Smooth muscle cell (in vitro differentiated cells): Measurements from ENCODE around the gene ZSCAN30. TPM values are rescaled to one million over a fixed set of nuclear protein-coding genes. Genes with fewer than 3 reads are reported as not detected.

Source experiments
- DNase-seq: peaks from one replicate; lab custom pipeline; 2025; ENCODE audit not compliant: unreplicated experiment; lab: John Stamatoyannopoulos, UW
- H2AFZ ChIP-seq: fragments of 200-600 bp; sonication (generic); 2 replicates; pipeline ENCODE4 v1.6.0; 2016; ENCODE audit warnings: antibody characterized with exemption, low read depth, mild to moderate bottlenecking
- H3F3A ChIP-seq: fragments of 200-600 bp; sonication (generic); 2 replicates; pipeline ENCODE4 v1.6.0; 2017; ENCODE audit warnings: antibody characterized with exemption, low read depth
- H3K27ac ChIP-seq: fragments of 200-600 bp; sonication (generic); 2 replicates; pipeline ENCODE4 v1.5.1; 2016; ENCODE audit warnings: low read depth, mild to moderate bottlenecking
- H3K27me3 ChIP-seq: fragments of 200-600 bp; sonication (generic); 2 replicates; pipeline ENCODE4 v1.6.1; 2016; ENCODE audit warnings: low read depth, mild to moderate bottlenecking
- H3K36me3 ChIP-seq: fragments of 200-600 bp; sonication (generic); 2 replicates; pipeline ENCODE4 v1.5.1; 2016; ENCODE audit warnings: low read depth
- H3K4me1 ChIP-seq: fragments of 200-600 bp; sonication (generic); 2 replicates; pipeline ENCODE4 v1.5.1; 2016; ENCODE audit warnings: low read depth
- H3K4me2 ChIP-seq: fragments of 200-600 bp; sonication (generic); 2 replicates; pipeline ENCODE4 v1.6.0; 2016; ENCODE audit warnings: mild to moderate bottlenecking
- H3K4me3 ChIP-seq: fragments of 200-600 bp; sonication (generic); 2 replicates; pipeline ENCODE4 v1.5.1; 2016; ENCODE audit warnings: mild to moderate bottlenecking
- H3K79me2 ChIP-seq: fragments of 200-600 bp; sonication (generic); 2 replicates; pipeline ENCODE4 v1.6.0; 2016; ENCODE audit warnings: low read depth, mild to moderate bottlenecking
- H3K9ac ChIP-seq: fragments of 200-600 bp; sonication (generic); 2 replicates; pipeline ENCODE4 v1.6.0; 2016; ENCODE audit warnings: low read depth
- H3K9me3 ChIP-seq: fragments of 200-600 bp; sonication (generic); replicated peaks from 2 replicates; pipeline ENCODE4 v1.5.1; 2016; ENCODE audit warnings: low read depth
- H4K20me1 ChIP-seq: fragments of 200-600 bp; sonication (generic); 2 replicates; pipeline ENCODE4 v1.6.0; 2016; ENCODE audit warnings: low read depth
- CTCF ChIP-seq: fragments of 200-600 bp; sonication (generic); IDR thresholded peaks from 2 replicates; pipeline ENCODE4 v1.5.1; 2017; ENCODE audit warnings: borderline replicate concordance, mild to moderate bottlenecking, antibody characterized with exemption; ENCODE audit not compliant: insufficient read depth, poor library complexity, severe bottlenecking
- WGBS: methylation state at CpG from one replicate; pipeline ENCODE4 v1.1.7; 2016; ENCODE audit warnings: low lambda C conversion rate; 5-methylcytosine and 5-hydroxymethylcytosine counted together
- polyA plus RNA-seq: library from polyadenylated mRNA; unstranded; fragments of >200 nt; fragmentation: Nextera tagmentation; extraction: Ambion mirVana; gene quantifications from 2 replicates; pipeline ENCODE4 v1.2.1, GENCODE V29; 2016
- total RNA-seq: library from RNA; depleted of rRNA; stranded (reverse); fragments of >200 nt; gene quantifications from 2 replicates; pipeline ENCODE4 v1.2.3, GENCODE V29; 2014

Gene ZSCAN30
- total and polyA plus RNA-seq, 2 experiments from 2014 or later: 3.7 to 13.4 TPM

GRCh38 chr18:35244671-35245070, 45.4 kb downstream of the ZSCAN30 start:
- no peak for TF ChIP-seq CTCF

GRCh38 chr18:35242426-35242825, 47.6 kb downstream of the ZSCAN30 start:
- Histone ChIP-seq H2AFZ (no peak overlapping the region), H3K36me3 (peaks cover 22% of the 10 kb centered on the region), H3K4me3 (peak overlapping the region; percentile 77), H3K27ac (peak overlapping the region; percentile 96), H4K20me1 (no peaks in the 10 kb centered on the region), H3K79me2 (peaks cover 15% of the 10 kb centered on the region), H3K9ac (no peak overlapping the region), H3K4me1 (peaks cover 17% of the 10 kb centered on the region), H3F3A (no peaks in the 10 kb centered on the region), H3K4me2 (peak overlapping the region; percentile 84), H3K27me3 (no peaks in the 10 kb centered on the region), H3K9me3 (no peaks in the 10 kb centered on the region)
- TF ChIP-seq CTCF: no peak
- DNase-seq: no peak
- 82% methylated on average over 6 of the region's 6 CpGs for WGBS

More at GRCh38 chr18:35244671-35245070, 45.4 kb downstream of the ZSCAN30 start:
- Histone ChIP-seq H3K4me1 (peaks cover 16% of the 10 kb centered on the region), H3K27ac (no peak overlapping the region), H3K4me2 (no peak overlapping the region), H3K36me3 (peaks cover 28% of the 10 kb centered on the region), H3K4me3 (no peak overlapping the region), H3F3A (no peaks in the 10 kb centered on the region), H2AFZ (no peak overlapping the region), H3K27me3 (no peaks in the 10 kb centered on the region), H4K20me1 (no peaks in the 10 kb centered on the region), H3K9ac (no peak overlapping the region), H3K79me2 (peaks cover 15% of the 10 kb centered on the region), H3K9me3 (no peaks in the 10 kb centered on the region)
- 100% methylated on average over 4 of the region's 4 CpGs for WGBS
- DNase-seq: no peak

- H4K20me1 ChIP-seq: no peaks in the 10 kb centered on the region
- H3K9ac ChIP-seq: peak overlapping the region; percentile 95
- no peaks in the 10 kb centered on the region for H3K9me3 ChIP-seq
- H3K27ac ChIP-seq: peak overlapping the region; percentile 96
- peaks cover 17% of the 10 kb centered on the region for H3K4me1 ChIP-seq
- no peaks in the 10 kb centered on the region for H3K27me3 ChIP-seq
- no peaks in the 10 kb centered on the region for H3F3A ChIP-seq
- H3K4me3 ChIP-seq: peak overlapping the region; percentile 77
- WGBS: under 1% methylated on average over 5 of the region's 5 CpGs
- H3K79me2 ChIP-seq: peaks cover 15% of the 10 kb centered on the region
- peaks cover 22% of the 10 kb centered on the region for H3K36me3 ChIP-seq
- H2AFZ ChIP-seq: peak overlapping the region; percentile 56
- no peak for DNase-seq
- peak overlapping the region; percentile 84 for H3K4me2 ChIP-seq
- no peak for TF ChIP-seq CTCF
Measured at GRCh38 chr18:35241448-35241804, 48.6 kb downstream of the ZSCAN30 start.
